T-helper 17 cell (primary cell): Measurements from ENCODE around the gene FMN2. TPM values are rescaled to one million over a fixed set of nuclear protein-coding genes. Genes with fewer than 3 reads are reported as not detected.
"Not testable (repeated sequence)": the region's sequence is repeated elsewhere in the genome, so short reads cannot be mapped to it uniquely, and the experiment has no call there.

Experiments used
- ATAC-seq: fragments of 150-1000 bp; cut with Tn5 transposase; 2 replicates; pipeline ENCODE4 v1.10.0; 2021; ENCODE audit warnings: mild to moderate bottlenecking, moderate library complexity
- DNase-seq, 3 donors: peaks; one replicate each; pipeline versions ENCODE4 v3.0.0 to v3.0.0-alpha.2; 2020 to 2021
- H3K9me3 ChIP-seq: one replicate; pipeline ENCODE4 v1.7.0; 2013; ENCODE audit warnings: low read length, mild to moderate bottlenecking; ENCODE audit not compliant: control insufficient read depth, poor library complexity, severe bottlenecking
- H3K27ac Mint-ChIP-seq: one replicate; pipeline ENCODE4 v1.8.0; 2022; ENCODE audit warnings: mild to moderate bottlenecking, moderate library complexity, mixed read lengths
- H3K27me3 Mint-ChIP-seq: one replicate; pipeline ENCODE4 v1.8.0; 2022; ENCODE audit warnings: mixed read lengths
- H3K36me3 Mint-ChIP-seq: one replicate; pipeline ENCODE4 v1.8.0; 2022; ENCODE audit warnings: low read depth, mixed read lengths
- H3K4me1 Mint-ChIP-seq: one replicate; pipeline ENCODE4 v1.8.0; 2022; ENCODE audit warnings: mild to moderate bottlenecking, mixed read lengths
- H3K4me3 Mint-ChIP-seq: one replicate; pipeline ENCODE4 v1.8.0; 2022; ENCODE audit warnings: mild to moderate bottlenecking, moderate library complexity, mixed read lengths
- total RNA-seq, 4 donors: library from RNA in 2 of 4; stranded (reverse) in 2 of 4; gene quantifications; one replicate each; pipeline ENCODE4 v1.2.3 and lab custom pipeline; 2022 to 2026

The FMN2 gene
- total RNA-seq, 2 donors from 2014 or later, result not detected

- no peaks in the 10 kb centered on the region for H3K9me3 ChIP-seq
- H3K4me3 Mint-ChIP-seq, result no peak overlapping the region
- H3K36me3 Mint-ChIP-seq, result no peaks in the 10 kb centered on the region
- no peaks in the 10 kb centered on the region for H3K4me1 Mint-ChIP-seq
- H3K27me3 Mint-ChIP-seq, result peaks cover 6% of the 10 kb centered on the region
- H3K27ac Mint-ChIP-seq, result no peak overlapping the region
- no peak for ATAC-seq
- no peak for DNase-seq
Measured at GRCh38 chr1:240310226-240310925, 218.7 kb downstream of the FMN2 start.

GRCh38 chr1:240312872-240313271 lies 221.2 kb downstream of the FMN2 start:
- H3K4me3 Mint-ChIP-seq, result no peak overlapping the region

GRCh38 chr1:240314845-240315801 lies 223.4 kb downstream of the FMN2 start:
- H3K4me1 Mint-ChIP-seq, result no peaks in the 10 kb centered on the region
- no peaks in the 10 kb centered on the region for H3K36me3 Mint-ChIP-seq
- no peak for ATAC-seq
- H3K27ac Mint-ChIP-seq, result no peak overlapping the region
- H3K9me3 ChIP-seq, result no peaks in the 10 kb centered on the region
- no peaks in the 10 kb centered on the region for H3K27me3 Mint-ChIP-seq
- H3K4me3 Mint-ChIP-seq, result no peak overlapping the region
- no peak for DNase-seq

More at GRCh38 chr1:240312872-240313271, 221.2 kb downstream of the FMN2 start:
- Mint-ChIP-seq H3K4me1 (no peaks in the 10 kb centered on the region), H3K36me3 (no peaks in the 10 kb centered on the region), H3K27ac (no peak overlapping the region), H3K27me3 (peaks cover 6% of the 10 kb centered on the region)
- no peak for ATAC-seq
- H3K9me3 ChIP-seq, result no peaks in the 10 kb centered on the region
- DNase-seq, result no peak

DNA sequence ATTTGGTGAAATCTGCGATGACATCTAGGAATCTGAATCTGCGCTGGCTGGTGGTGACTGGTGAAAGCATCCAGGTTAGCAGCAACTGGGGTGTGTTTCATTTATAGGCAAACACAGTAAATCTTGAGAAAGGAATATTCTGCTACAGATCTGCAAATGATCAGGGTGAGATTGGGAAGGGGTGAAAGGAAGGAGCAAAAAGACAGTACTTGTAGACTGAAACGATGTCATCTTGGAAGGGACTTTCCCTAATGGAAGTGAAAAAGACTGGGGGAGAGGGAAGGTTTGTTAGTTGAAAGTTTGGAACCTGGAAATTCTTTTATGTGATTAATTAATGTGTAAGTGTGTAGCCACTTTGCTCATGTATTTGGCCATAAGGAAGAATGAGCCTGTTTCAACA lies 228.3 kb downstream of the FMN2 start:
- H3K4me1 Mint-ChIP-seq, result no peaks in the 10 kb centered on the region
- H3K36me3 Mint-ChIP-seq, result peaks cover 2% of the 10 kb centered on the region
- ATAC-seq, result no peak
- H3K9me3 ChIP-seq, result no peaks in the 10 kb centered on the region
- H3K4me3 Mint-ChIP-seq, result no peak overlapping the region
- peaks cover 6% of the 10 kb centered on the region for H3K27me3 Mint-ChIP-seq
- H3K27ac Mint-ChIP-seq, result no peak overlapping the region
- DNase-seq, result no peak

GRCh38 chr1:240320659-240321058 lies 229.0 kb downstream of the FMN2 start:
- peaks cover 8% of the 10 kb centered on the region for H3K27me3 Mint-ChIP-seq
- H3K4me3 Mint-ChIP-seq, result no peak overlapping the region

DNA sequence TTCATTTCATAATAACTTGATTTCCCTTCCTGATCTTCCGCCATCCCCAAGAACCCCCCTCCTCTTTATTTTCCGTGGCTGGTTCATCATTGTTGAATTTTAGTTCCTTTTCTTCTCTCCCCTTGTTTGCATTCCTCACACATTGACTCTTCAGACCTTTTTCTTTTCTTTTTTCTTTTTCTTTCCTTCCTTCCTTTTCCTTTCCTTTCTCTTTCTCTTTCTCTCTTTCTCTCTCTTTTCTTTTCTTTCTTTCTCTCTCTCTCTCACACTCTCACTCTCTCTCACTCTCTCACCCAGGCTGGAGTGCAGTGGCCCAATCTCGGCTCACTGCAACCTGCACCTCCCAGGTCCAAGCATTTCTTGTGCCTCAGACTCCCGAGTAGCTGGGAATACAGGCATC lies 231.3 kb downstream of the FMN2 start:
- H3K36me3 Mint-ChIP-seq, result peaks cover 2% of the 10 kb centered on the region
- peaks cover 11% of the 10 kb centered on the region for H3K27me3 Mint-ChIP-seq
- H3K9me3 ChIP-seq, result no peaks in the 10 kb centered on the region
- no peak overlapping the region for H3K27ac Mint-ChIP-seq
- H3K4me1 Mint-ChIP-seq, result no peaks in the 10 kb centered on the region
- DNase-seq (no peak), ATAC-seq (no peak)
- no peak overlapping the region for H3K4me3 Mint-ChIP-seq

More at GRCh38 chr1:240320659-240321058, 229.0 kb downstream of the FMN2 start:
- Mint-ChIP-seq H3K27ac (no peak overlapping the region), H3K36me3 (peaks cover 2% of the 10 kb centered on the region), H3K4me1 (no peaks in the 10 kb centered on the region)
- no peaks in the 10 kb centered on the region for H3K9me3 ChIP-seq
- DNase-seq (no peak), ATAC-seq (no peak)

- not testable (repeated sequence) for H3K9me3 ChIP-seq, DNase-seq, H3K27ac Mint-ChIP-seq, H3K4me1 Mint-ChIP-seq, ATAC-seq, H3K36me3 Mint-ChIP-seq, H3K4me3 Mint-ChIP-seq
- H3K27me3 Mint-ChIP-seq, result peaks cover 11% of the 10 kb centered on the region
Measured at GRCh38 chr1:240328382-240328781, 236.7 kb downstream of the FMN2 start.

DNA sequence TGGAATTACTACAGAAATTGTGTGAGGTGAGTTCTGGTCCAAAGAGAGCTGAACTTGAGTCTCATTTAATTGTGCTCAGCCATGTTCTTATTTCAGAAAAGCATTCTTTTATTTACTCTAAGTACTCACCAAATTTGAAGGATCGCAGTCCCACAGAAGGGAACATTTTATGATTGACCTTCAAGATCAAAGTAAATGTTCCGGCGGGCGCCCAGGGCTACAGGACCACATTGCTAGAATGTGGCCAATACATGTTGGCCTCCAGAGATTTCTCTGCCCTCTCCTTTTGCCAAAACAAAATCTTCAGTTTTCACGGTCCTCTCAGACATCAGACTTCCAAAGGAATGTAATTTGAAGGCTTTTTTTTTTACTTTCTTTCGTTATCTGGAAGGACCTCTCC lies 237.8 kb downstream of the FMN2 start:
- DNase-seq, result no peak
- Mint-ChIP-seq H3K27ac (no peak overlapping the region), H3K4me3 (no peak overlapping the region), H3K27me3 (peaks cover 5% of the 10 kb centered on the region), H3K4me1 (peaks cover 2% of the 10 kb centered on the region), H3K36me3 (no peaks in the 10 kb centered on the region)
- ATAC-seq, result no peak
- no peaks in the 10 kb centered on the region for H3K9me3 ChIP-seq

GRCh38 chr1:240332672-240333071 lies 241.0 kb downstream of the FMN2 start:
- peaks cover 2% of the 10 kb centered on the region for H3K4me1 Mint-ChIP-seq

GRCh38 chr1:240337781-240338180 lies 246.1 kb downstream of the FMN2 start:
- DNase-seq (no peak), ATAC-seq (no peak)
- H3K27ac Mint-ChIP-seq, result no peak overlapping the region
- H3K4me1 Mint-ChIP-seq, result no peaks in the 10 kb centered on the region
- H3K36me3 Mint-ChIP-seq, result no peaks in the 10 kb centered on the region
- H3K9me3 ChIP-seq, result no peaks in the 10 kb centered on the region
- H3K4me3 Mint-ChIP-seq, result no peak overlapping the region
- no peaks in the 10 kb centered on the region for H3K27me3 Mint-ChIP-seq

More at GRCh38 chr1:240332672-240333071, 241.0 kb downstream of the FMN2 start:
- H3K9me3 ChIP-seq, result no peaks in the 10 kb centered on the region
- H3K4me3 Mint-ChIP-seq, result no peak overlapping the region
- DNase-seq (no peak), ATAC-seq (no peak)
- H3K36me3 Mint-ChIP-seq, result no peaks in the 10 kb centered on the region
- no peak overlapping the region for H3K27ac Mint-ChIP-seq
- H3K27me3 Mint-ChIP-seq, result no peaks in the 10 kb centered on the region

GRCh38 chr1:240338837-240339236 lies 247.2 kb downstream of the FMN2 start:
- H3K4me1 Mint-ChIP-seq, result no peaks in the 10 kb centered on the region
- no peak overlapping the region for H3K27ac Mint-ChIP-seq
- no peaks in the 10 kb centered on the region for H3K9me3 ChIP-seq
- DNase-seq (no peak), ATAC-seq (no peak)
- H3K36me3 Mint-ChIP-seq, result peaks cover 2% of the 10 kb centered on the region
- H3K27me3 Mint-ChIP-seq, result no peaks in the 10 kb centered on the region
- H3K4me3 Mint-ChIP-seq, result no peak overlapping the region

DNA sequence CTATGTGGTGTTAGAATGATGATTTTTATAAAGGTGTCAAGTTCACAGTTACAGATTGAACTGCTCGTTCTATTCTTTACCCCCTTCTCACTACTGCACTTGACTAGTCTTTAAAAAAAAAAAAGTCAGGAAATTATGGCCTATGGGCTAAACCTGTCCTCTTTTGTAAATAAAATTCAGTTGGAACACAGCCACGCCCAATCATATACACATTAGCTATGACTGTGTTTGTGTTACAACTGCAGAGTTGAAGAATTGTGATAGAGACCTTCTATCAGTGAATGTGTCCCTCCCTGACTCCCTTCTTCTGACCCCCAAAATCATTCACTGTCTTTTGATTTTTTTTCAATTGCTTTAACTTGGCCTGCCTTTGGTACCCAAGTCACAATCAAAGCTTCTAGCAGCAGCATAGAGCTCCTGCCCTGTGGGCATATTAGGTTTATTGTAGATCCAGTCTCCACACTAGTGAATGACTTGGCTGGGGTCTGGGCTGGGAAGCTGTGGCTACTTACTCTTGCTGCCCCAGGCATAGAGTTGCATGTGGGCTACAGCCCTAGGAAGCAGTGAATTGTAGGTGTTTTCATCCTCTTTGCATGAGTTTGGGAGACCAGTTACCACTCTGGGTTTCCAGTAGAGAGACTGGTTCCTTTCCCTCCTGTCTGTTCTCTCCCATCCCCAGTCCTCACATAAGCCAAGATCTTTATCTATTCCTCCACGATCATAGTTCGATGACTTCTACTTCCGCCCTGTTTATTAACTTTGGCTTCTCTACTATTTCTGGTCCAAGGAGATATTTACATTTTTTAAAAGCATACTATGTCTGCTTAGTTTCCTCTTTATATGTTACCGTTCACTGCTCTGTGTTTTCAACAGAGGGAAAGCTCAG lies 249.9 kb downstream of the FMN2 start:
- no peaks in the 10 kb centered on the region for H3K9me3 ChIP-seq
- Mint-ChIP-seq H3K4me1 (no peaks in the 10 kb centered on the region), H3K27me3 (no peaks in the 10 kb centered on the region), H3K4me3 (no peak overlapping the region), H3K36me3 (peaks cover 2% of the 10 kb centered on the region), H3K27ac (no peak overlapping the region)
- ATAC-seq, result no peak
- no peak for DNase-seq

- no peaks in the 10 kb centered on the region for H3K27me3 Mint-ChIP-seq
- H3K9me3 ChIP-seq, result no peaks in the 10 kb centered on the region
- no peaks in the 10 kb centered on the region for H3K4me1 Mint-ChIP-seq
- H3K4me3 Mint-ChIP-seq, result no peak overlapping the region
- ATAC-seq (no peak), DNase-seq (no peak)
- no peak overlapping the region for H3K27ac Mint-ChIP-seq
- peaks cover 2% of the 10 kb centered on the region for H3K36me3 Mint-ChIP-seq
Measured at GRCh38 chr1:240342251-240342625, 250.6 kb downstream of the FMN2 start.
